ENCODE results near the gene NOS1AP. TPM values are rescaled to one million over a fixed set of nuclear protein-coding genes. Genes with fewer than 3 reads are reported as not detected.
A peak's percentile ranks its signal among the peaks of the same experiment; 100 is the strongest.
"Not testable (repeated sequence)": the region's sequence is repeated elsewhere in the genome, so short reads cannot be mapped to it uniquely, and the experiment has no call there.

NOS1AP gene
- polyA plus RNA-seq, 3 donors: 8.9 to 10.2 (median 9.0) TPM

GRCh38 chr1:162319493-162320175 lies 250.1 kb downstream of the NOS1AP start:
- DNase-seq (ENCODE audit: low read depth in 3 of 3, low spot score in 2 of 3): no peak

- no peak for DNase-seq (ENCODE audit: low read depth in 3 of 3, low spot score in 2 of 3)
Measured at GRCh38 chr1:162321809-162322422, 252.4 kb downstream of the NOS1AP start.

GRCh38 chr1:162323023-162323422 lies 253.5 kb downstream of the NOS1AP start:
- DNase-seq (ENCODE audit: low read depth in 3 of 3, low spot score in 2 of 3): no peak

GRCh38 chr1:162324396-162324795 lies 254.9 kb downstream of the NOS1AP start:
- DNase-seq (ENCODE audit: low read depth in 3 of 3, low spot score in 2 of 3): no peak

- DNase-seq (ENCODE audit: low read depth in 3 of 3, low spot score in 2 of 3): no peak
Measured at GRCh38 chr1:162326559-162326958, 257.1 kb downstream of the NOS1AP start.

GRCh38 chr1:162327144-162327787 lies 257.8 kb downstream of the NOS1AP start:
- no peak for DNase-seq (ENCODE audit: low read depth in 3 of 3, low spot score in 2 of 3)

- no peak for DNase-seq (ENCODE audit: low read depth in 3 of 3, low spot score in 2 of 3)
Measured at GRCh38 chr1:162327788-162328165, 258.3 kb downstream of the NOS1AP start.

- no peak for DNase-seq (ENCODE audit: low read depth in 3 of 3, low spot score in 2 of 3)
Measured at GRCh38 chr1:162328512-162328911, 259.0 kb downstream of the NOS1AP start.

GRCh38 chr1:162329826-162330225 lies 260.3 kb downstream of the NOS1AP start:
- no peak for DNase-seq (ENCODE audit: low read depth in 3 of 3, low spot score in 2 of 3)

GRCh38 chr1:162333991-162334390 lies 264.5 kb downstream of the NOS1AP start:
- DNase-seq (ENCODE audit: low read depth in 3 of 3, low spot score in 2 of 3): no peak

- DNase-seq (ENCODE audit: low read depth in 3 of 3, low spot score in 2 of 3): no peak
Measured at GRCh38 chr1:162335126-162335525, 265.6 kb downstream of the NOS1AP start.

- DNase-seq (ENCODE audit: low read depth in 3 of 3, low spot score in 2 of 3): no peak
Measured at GRCh38 chr1:162336621-162337285, 267.3 kb downstream of the NOS1AP start.

GRCh38 chr1:162342452-162342983 lies 273.0 kb downstream of the NOS1AP start:
- DNase-seq (ENCODE audit: low read depth in 3 of 3, low spot score in 2 of 3): no peak

- no peak for DNase-seq (ENCODE audit: low read depth in 3 of 3, low spot score in 2 of 3)
Measured at GRCh38 chr1:162343470-162343869, 274.0 kb downstream of the NOS1AP start.

- no peak for DNase-seq (ENCODE audit: low read depth in 3 of 3, low spot score in 2 of 3)
Measured at GRCh38 chr1:162347281-162347680, 277.8 kb downstream of the NOS1AP start.

- DNase-seq (ENCODE audit: low read depth in 3 of 3, low spot score in 2 of 3): peak in 2 of 3 donors; percentile 21 to 49
Measured at GRCh38 chr1:162349635-162350330, 280.3 kb downstream of the NOS1AP start.

- DNase-seq (ENCODE audit: low read depth in 3 of 3, low spot score in 2 of 3): no peak
Measured at GRCh38 chr1:162351246-162351842, 281.9 kb downstream of the NOS1AP start.

GRCh38 chr1:162351874-162352273 lies 282.4 kb downstream of the NOS1AP start:
- not testable (repeated sequence) for DNase-seq (ENCODE audit: low read depth in 3 of 3, low spot score in 2 of 3)

GRCh38 chr1:162353078-162353477 lies 283.6 kb downstream of the NOS1AP start:
- no peak for DNase-seq (ENCODE audit: low read depth in 3 of 3, low spot score in 2 of 3)

- DNase-seq (ENCODE audit: low read depth in 3 of 3, low spot score in 2 of 3): no peak
Measured at GRCh38 chr1:162353702-162354101, 284.2 kb downstream of the NOS1AP start.

Measured in right renal cortex interstitium (tissue), 3 donors.